ENCODE results near the gene RUFY3. TPM values are rescaled to one million over a fixed set of nuclear protein-coding genes. Genes with fewer than 3 reads are reported as not detected.
"Not testable (repeated sequence)": the region's sequence is repeated elsewhere in the genome, so short reads cannot be mapped to it uniquely, and the experiment has no call there.

The RUFY3 gene
- 100 to 1,000 TPM; 137 to 279 TPM for total RNA-seq
- 100 to 1,000 TPM; 186 to 212 TPM for polyA plus RNA-seq (ENCODE audit: insufficient read length in 2 of 2)
- long read RNA-seq, donor 1, full-length matches to known transcripts, result 23 of 66 reads
- long read RNA-seq, donor 1, partial matches to known transcripts, result 21 of 66 reads
- long read RNA-seq, donor 1, other reads (novel, unspliced or antisense), result 22 of 66 reads
- long read RNA-seq, donor 2, full-length matches to known transcripts, result 6 of 12 reads
- long read RNA-seq, donor 2, partial matches to known transcripts, result 6 of 12 reads
- long read RNA-seq, donor 2, other reads (novel, unspliced or antisense), result 0 of 12 reads
- long read RNA-seq, donor 3, full-length matches to known transcripts, result 3 of 32 reads
- long read RNA-seq, donor 3, partial matches to known transcripts, result 23 of 32 reads
- long read RNA-seq, donor 3, other reads (novel, unspliced or antisense), result 6 of 32 reads
- long read RNA-seq, donor 4, partial matches to known transcripts, result 0 of 7 reads
- long read RNA-seq, donor 4, other reads (novel, unspliced or antisense), result 0 of 7 reads

DNA sequence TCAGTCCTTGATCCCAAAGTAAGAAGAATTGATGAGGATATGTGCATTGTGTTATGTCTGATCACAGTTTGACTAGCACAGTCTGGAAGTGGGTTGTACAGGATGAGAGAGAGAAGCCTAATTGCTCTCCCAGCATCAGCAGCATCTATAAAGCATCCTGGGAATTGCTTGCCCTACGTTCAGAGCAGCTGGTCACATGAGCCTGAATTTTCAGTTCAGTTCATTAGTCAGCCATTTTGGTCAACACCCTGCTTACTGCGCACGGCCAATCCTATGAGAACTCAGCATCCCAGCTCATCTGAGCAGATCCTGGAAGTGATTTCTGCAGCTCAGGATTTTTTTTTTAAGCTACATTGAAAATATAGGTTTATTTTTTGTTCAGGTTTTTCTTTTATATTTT, at the start of gene RUFY3:
RUFY3 (plus strand) TSS at position 218 of the 400 bp plus-strand sequence. CDS start 610 bp downstream, outside the sequence.
- DNase-seq (ENCODE audit: low read depth in 4 of 6, low spot score in 6 of 6), result peak; percentile 73 to 99 (median 82)
- no peaks in the 10 kb centered on the region for H3K36me3 ChIP-seq (ENCODE audit: control insufficient read depth, insufficient read depth, low read length)
- H3K4me1 ChIP-seq (ENCODE audit: control insufficient read depth, insufficient read depth, low read length), result peaks cover 6% of the 10 kb centered on the region
- H3K27me3 ChIP-seq (ENCODE audit: control insufficient read depth, insufficient read depth, low read length), result no peaks in the 10 kb centered on the region
- no peaks in the 10 kb centered on the region for H3K9me3 ChIP-seq (ENCODE audit: control insufficient read depth, insufficient read depth, low read length)
- WGBS (ENCODE audit: insufficient coverage), result 27% methylated on average over 3 of the region's 3 CpGs
- peak within 1 kb of the TSS; percentile 63 for H3K4me3 ChIP-seq (ENCODE audit: low read depth, low read length)
- peak within 1 kb of the TSS; percentile 86 for H3K27ac ChIP-seq (ENCODE audit: low read depth, low read length)

- Histone ChIP-seq H3K27me3 (ENCODE audit: control insufficient read depth, insufficient read depth, low read length) (no peaks in the 10 kb centered on the region), H3K9me3 (ENCODE audit: control insufficient read depth, insufficient read depth, low read length) (no peaks in the 10 kb centered on the region), H3K27ac (ENCODE audit: low read depth, low read length) (no peak overlapping the region), H3K4me3 (ENCODE audit: low read depth, low read length) (no peak overlapping the region), H3K36me3 (ENCODE audit: control insufficient read depth, insufficient read depth, low read length) (no peaks in the 10 kb centered on the region), H3K4me1 (ENCODE audit: control insufficient read depth, insufficient read depth, low read length) (no peaks in the 10 kb centered on the region)
- DNase-seq (ENCODE audit: low read depth in 4 of 6, low spot score in 6 of 6), result no peak
Observed at GRCh38 chr4:70674191-70674590, 47.6 kb upstream of the RUFY3 start.

DNA sequence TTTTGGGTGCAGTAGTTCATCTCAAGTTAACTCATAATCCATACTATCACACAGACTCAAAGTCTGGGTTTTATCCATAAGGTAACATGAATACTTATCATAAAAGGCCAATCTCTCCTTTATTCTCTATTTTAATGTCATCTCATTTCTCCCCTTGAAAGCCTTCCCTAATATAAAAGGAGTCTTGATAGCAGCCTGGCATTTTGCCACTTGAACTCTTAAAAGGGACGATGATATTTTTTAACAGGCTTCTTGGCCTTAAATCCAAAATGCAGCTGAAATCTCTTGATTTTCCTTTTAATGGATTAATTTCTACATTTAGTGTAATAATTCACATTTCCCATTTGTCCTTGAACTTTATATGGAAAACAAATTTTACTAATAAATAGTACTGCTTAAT, 47.0 kb upstream of the RUFY3 start:
- no CpG with 5 or more reads among the region's 1 CpG for WGBS (ENCODE audit: insufficient coverage)
- no peaks in the 10 kb centered on the region for H3K27me3 ChIP-seq (ENCODE audit: control insufficient read depth, insufficient read depth, low read length)
- no peak overlapping the region for H3K4me3 ChIP-seq (ENCODE audit: low read depth, low read length)
- H3K27ac ChIP-seq (ENCODE audit: low read depth, low read length), result no peak overlapping the region
- H3K4me1 ChIP-seq (ENCODE audit: control insufficient read depth, insufficient read depth, low read length), result no peaks in the 10 kb centered on the region
- no peaks in the 10 kb centered on the region for H3K9me3 ChIP-seq (ENCODE audit: control insufficient read depth, insufficient read depth, low read length)
- DNase-seq (ENCODE audit: low read depth in 4 of 6, low spot score in 6 of 6), result no peak
- no peaks in the 10 kb centered on the region for H3K36me3 ChIP-seq (ENCODE audit: control insufficient read depth, insufficient read depth, low read length)

DNA sequence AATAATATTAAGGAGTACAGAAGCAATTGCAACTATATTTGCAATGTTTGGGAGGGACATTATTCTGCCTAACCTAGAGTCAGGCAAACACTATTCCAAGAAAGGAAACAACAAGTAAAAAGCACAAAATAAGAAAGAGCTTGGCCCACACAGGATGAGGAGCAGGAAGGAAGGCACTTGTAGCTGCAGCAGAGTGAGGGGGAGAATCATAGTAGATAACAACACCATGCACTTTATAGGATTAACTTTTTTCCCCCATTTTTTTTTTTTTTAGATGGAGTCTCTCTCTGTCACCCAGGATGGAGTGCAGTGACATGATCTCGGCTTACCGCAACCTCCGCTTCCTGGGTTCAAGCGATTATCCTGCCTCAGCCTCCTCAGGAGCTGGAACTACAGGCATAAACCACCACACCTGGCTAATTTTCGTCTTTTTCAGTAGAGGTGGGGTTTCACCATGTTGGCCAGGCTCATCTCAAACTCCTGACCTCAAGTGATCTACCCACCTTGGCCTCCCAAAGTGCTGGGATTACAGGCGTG, 45.1 kb upstream of the RUFY3 start:
- no peak overlapping the region for H3K4me3 ChIP-seq (ENCODE audit: low read depth, low read length)
- DNase-seq (ENCODE audit: low read depth in 4 of 6, low spot score in 6 of 6), result no peak
- H3K9me3 ChIP-seq (ENCODE audit: control insufficient read depth, insufficient read depth, low read length), result no peaks in the 10 kb centered on the region
- WGBS (ENCODE audit: insufficient coverage), result 83% methylated on average over 2 of the region's 6 CpGs
- H3K27me3 ChIP-seq (ENCODE audit: control insufficient read depth, insufficient read depth, low read length), result no peaks in the 10 kb centered on the region
- no peak overlapping the region for H3K27ac ChIP-seq (ENCODE audit: low read depth, low read length)
- no peaks in the 10 kb centered on the region for H3K4me1 ChIP-seq (ENCODE audit: control insufficient read depth, insufficient read depth, low read length)
- no peaks in the 10 kb centered on the region for H3K36me3 ChIP-seq (ENCODE audit: control insufficient read depth, insufficient read depth, low read length)

GRCh38 chr4:70678383-70678999, 43.3 kb upstream of the RUFY3 start:
- no peak for DNase-seq (ENCODE audit: low read depth in 4 of 6, low spot score in 6 of 6)
- Histone ChIP-seq H3K9me3 (ENCODE audit: control insufficient read depth, insufficient read depth, low read length) (no peaks in the 10 kb centered on the region), H3K4me1 (ENCODE audit: control insufficient read depth, insufficient read depth, low read length) (no peaks in the 10 kb centered on the region), H3K36me3 (ENCODE audit: control insufficient read depth, insufficient read depth, low read length) (no peaks in the 10 kb centered on the region), H3K27ac (ENCODE audit: low read depth, low read length) (no peak overlapping the region), H3K4me3 (ENCODE audit: low read depth, low read length) (no peak overlapping the region), H3K27me3 (ENCODE audit: control insufficient read depth, insufficient read depth, low read length) (no peaks in the 10 kb centered on the region)
- WGBS (ENCODE audit: insufficient coverage), result no CpG with 5 or more reads among the region's 1 CpG

- Histone ChIP-seq H3K27me3 (ENCODE audit: control insufficient read depth, insufficient read depth, low read length) (no peaks in the 10 kb centered on the region), H3K9me3 (ENCODE audit: control insufficient read depth, insufficient read depth, low read length) (no peaks in the 10 kb centered on the region), H3K36me3 (ENCODE audit: control insufficient read depth, insufficient read depth, low read length) (no peaks in the 10 kb centered on the region), H3K4me1 (ENCODE audit: control insufficient read depth, insufficient read depth, low read length) (no peaks in the 10 kb centered on the region), H3K27ac (ENCODE audit: low read depth, low read length) (no peak overlapping the region), H3K4me3 (ENCODE audit: low read depth, low read length) (no peak overlapping the region)
- no peak for DNase-seq (ENCODE audit: low read depth in 4 of 6, low spot score in 6 of 6)
Observed at GRCh38 chr4:70680934-70681333, 40.8 kb upstream of the RUFY3 start.

DNA sequence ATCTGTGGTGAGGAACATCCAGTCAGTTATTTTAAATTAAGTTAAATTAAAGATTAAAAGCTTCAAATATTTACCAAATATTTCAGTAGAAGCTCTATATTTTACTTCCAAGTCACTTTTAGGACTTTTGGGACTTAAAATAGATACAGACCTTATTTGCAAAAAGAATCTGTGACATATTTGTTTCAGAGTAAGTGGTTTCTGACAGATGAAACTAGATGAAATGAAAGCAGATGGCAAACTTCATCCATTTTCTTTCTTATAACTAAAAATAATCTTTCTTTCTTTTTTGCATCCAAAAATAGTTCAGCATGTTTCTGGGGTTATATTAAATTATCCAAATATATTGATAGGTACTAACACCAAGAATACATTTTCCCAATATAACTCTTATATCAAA, 40.1 kb upstream of the RUFY3 start:
- Histone ChIP-seq H3K27me3 (ENCODE audit: control insufficient read depth, insufficient read depth, low read length) (no peaks in the 10 kb centered on the region), H3K36me3 (ENCODE audit: control insufficient read depth, insufficient read depth, low read length) (no peaks in the 10 kb centered on the region), H3K4me3 (ENCODE audit: low read depth, low read length) (no peak overlapping the region), H3K4me1 (ENCODE audit: control insufficient read depth, insufficient read depth, low read length) (no peaks in the 10 kb centered on the region), H3K9me3 (ENCODE audit: control insufficient read depth, insufficient read depth, low read length) (no peaks in the 10 kb centered on the region), H3K27ac (ENCODE audit: low read depth, low read length) (no peak overlapping the region)
- no peak for DNase-seq (ENCODE audit: low read depth in 4 of 6, low spot score in 6 of 6)

- not testable (repeated sequence) for H3K4me1 ChIP-seq (ENCODE audit: control insufficient read depth, insufficient read depth, low read length); H3K27ac ChIP-seq (ENCODE audit: low read depth, low read length); H3K27me3 ChIP-seq (ENCODE audit: control insufficient read depth, insufficient read depth, low read length); H3K9me3 ChIP-seq (ENCODE audit: control insufficient read depth, insufficient read depth, low read length); H3K4me3 ChIP-seq (ENCODE audit: low read depth, low read length); H3K36me3 ChIP-seq (ENCODE audit: control insufficient read depth, insufficient read depth, low read length); DNase-seq (ENCODE audit: low read depth in 4 of 6, low spot score in 6 of 6)
- WGBS (ENCODE audit: insufficient coverage), result 89% methylated on average over 1 of the region's 3 CpGs
Observed at GRCh38 chr4:70682142-70682541, 39.6 kb upstream of the RUFY3 start.

DNA sequence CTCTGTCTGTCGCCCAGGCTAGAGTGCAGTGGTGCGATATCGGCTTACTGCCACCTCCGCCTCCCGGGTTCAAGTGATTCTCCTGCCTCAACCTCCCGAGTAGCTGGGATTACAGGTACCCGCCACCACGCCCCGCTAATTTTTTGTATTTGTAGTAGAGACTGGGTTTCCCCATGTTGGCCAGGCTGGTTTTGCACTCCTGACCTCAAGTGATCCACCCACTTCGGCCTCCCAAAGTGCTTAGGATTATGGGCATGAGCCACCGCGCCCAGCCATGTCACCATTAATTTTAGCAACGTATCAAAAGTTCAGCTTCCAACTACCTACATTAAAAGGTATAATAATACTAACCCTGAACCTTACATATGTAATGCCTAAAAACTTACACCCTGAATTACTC, 34.4 kb upstream of the RUFY3 start:
- WGBS (ENCODE audit: insufficient coverage), result 66% methylated on average over 9 of the region's 13 CpGs
- H3K36me3 ChIP-seq (ENCODE audit: control insufficient read depth, insufficient read depth, low read length), result no peaks in the 10 kb centered on the region
- peaks cover 17% of the 10 kb centered on the region for H3K4me1 ChIP-seq (ENCODE audit: control insufficient read depth, insufficient read depth, low read length)
- no peak for DNase-seq (ENCODE audit: low read depth in 4 of 6, low spot score in 6 of 6)
- no peaks in the 10 kb centered on the region for H3K27me3 ChIP-seq (ENCODE audit: control insufficient read depth, insufficient read depth, low read length)
- no peaks in the 10 kb centered on the region for H3K9me3 ChIP-seq (ENCODE audit: control insufficient read depth, insufficient read depth, low read length)
- H3K27ac ChIP-seq (ENCODE audit: low read depth, low read length), result peak overlapping the region; percentile 97
- peak overlapping the region; percentile 82 for H3K4me3 ChIP-seq (ENCODE audit: low read depth, low read length)
